HFFc6 (cell line): ENCODE results near the gene DYSF. TPM values are rescaled to one million over a fixed set of nuclear protein-coding genes. Genes with fewer than 3 reads are reported as not detected.

ENCODE experiments used
- DNase-seq: peaks from one replicate; pipeline ENCODE4 v3.0.0-alpha.2; 2018
- H3K27ac Mint-ChIP-seq: 2 replicates; pipeline ENCODE4 v1.8.0; 2020; ENCODE audit warnings: mild to moderate bottlenecking, mixed read lengths
- H3K27me3 Mint-ChIP-seq: 2 replicates; pipeline ENCODE4 v1.8.0; 2021; ENCODE audit warnings: mild to moderate bottlenecking, moderate library complexity, mixed read lengths; ENCODE audit not compliant: insufficient read depth
- H3K36me3 Mint-ChIP-seq: 2 replicates; pipeline ENCODE4 v1.8.0; 2021; ENCODE audit warnings: low read depth, mixed read lengths
- H3K4me1 Mint-ChIP-seq: 2 replicates; pipeline ENCODE4 v1.8.0; 2020; ENCODE audit warnings: low read depth, mixed read lengths
- H3K4me3 Mint-ChIP-seq: 2 replicates; pipeline ENCODE4 v1.8.0; 2020; ENCODE audit warnings: mild to moderate bottlenecking, moderate library complexity, mixed read lengths
- H3K9me3 Mint-ChIP-seq: 2 replicates; pipeline ENCODE4 v1.8.0; 2020; ENCODE audit warnings: mild to moderate bottlenecking, mixed read lengths
- total RNA-seq, 6 experiments: library from RNA; stranded (reverse); fragmentation: NEBNext Ultra II Directional; extraction: Animal tissue kit (Norgen Biotek cat#: 25700); gene quantifications; 2 replicates in 1 of 6; 3 replicates in 5 of 6; pipeline ENCODE4 v1.2.3, GENCODE V29; 2021
- TF ChIP-seq, protein P1 (sequence below): fragments of 200-600 bp; sonication (generic); IDR thresholded peaks from 2 replicates; pipeline ENCODE4 v1.5.0; 2021; ENCODE audit warnings: antibody characterized with exemption, mild to moderate bottlenecking

The DYSF gene
- total RNA-seq, 6 experiments from 2014 or later, result 0.07 to 0.57 (median 0.32) TPM

DNA sequence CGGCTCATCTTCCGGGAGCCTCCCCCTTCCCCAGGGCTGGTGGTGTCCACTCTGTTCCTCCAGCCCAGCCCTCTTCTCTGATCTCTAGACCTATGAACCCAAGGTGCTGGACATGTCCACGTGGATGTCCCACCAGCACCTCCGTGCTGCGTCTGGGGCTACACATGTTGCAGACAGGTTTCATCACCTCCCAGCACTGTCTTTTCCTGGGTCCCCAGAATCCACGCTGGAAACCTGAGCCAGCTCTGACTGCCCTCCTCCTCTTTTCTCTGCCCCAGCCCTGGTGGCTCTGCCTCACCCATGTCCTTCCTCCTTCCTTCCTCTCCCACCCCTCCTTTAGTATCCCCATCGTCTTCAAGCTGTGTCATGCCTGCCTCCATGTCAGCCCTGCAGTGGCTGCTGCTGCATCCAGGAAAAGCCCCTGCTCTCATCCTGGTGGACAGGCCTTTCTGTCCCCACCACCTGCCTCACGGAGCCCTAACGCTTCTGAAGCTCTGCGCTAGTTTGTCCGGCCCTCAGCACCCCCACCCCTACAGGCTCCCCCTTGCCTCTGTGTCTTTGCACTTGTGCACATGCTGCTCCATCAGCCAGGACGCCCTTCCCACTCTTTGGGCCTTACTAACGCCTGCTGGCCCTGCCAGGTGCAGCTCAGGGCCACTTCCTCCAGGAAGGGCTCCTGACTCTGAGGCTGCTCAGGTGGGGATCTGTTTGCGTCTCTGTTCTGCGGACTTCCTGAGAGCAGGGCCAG lies 105.9 kb downstream of the DYSF start:
- no peak overlapping the region for H3K4me3 Mint-ChIP-seq
- peaks cover 36% of the 10 kb centered on the region for H3K27me3 Mint-ChIP-seq
- H3K36me3 Mint-ChIP-seq, result no peaks in the 10 kb centered on the region
- no peak for DNase-seq
- H3K27ac Mint-ChIP-seq, result no peak overlapping the region
- TF ChIP-seq, protein P1, sequence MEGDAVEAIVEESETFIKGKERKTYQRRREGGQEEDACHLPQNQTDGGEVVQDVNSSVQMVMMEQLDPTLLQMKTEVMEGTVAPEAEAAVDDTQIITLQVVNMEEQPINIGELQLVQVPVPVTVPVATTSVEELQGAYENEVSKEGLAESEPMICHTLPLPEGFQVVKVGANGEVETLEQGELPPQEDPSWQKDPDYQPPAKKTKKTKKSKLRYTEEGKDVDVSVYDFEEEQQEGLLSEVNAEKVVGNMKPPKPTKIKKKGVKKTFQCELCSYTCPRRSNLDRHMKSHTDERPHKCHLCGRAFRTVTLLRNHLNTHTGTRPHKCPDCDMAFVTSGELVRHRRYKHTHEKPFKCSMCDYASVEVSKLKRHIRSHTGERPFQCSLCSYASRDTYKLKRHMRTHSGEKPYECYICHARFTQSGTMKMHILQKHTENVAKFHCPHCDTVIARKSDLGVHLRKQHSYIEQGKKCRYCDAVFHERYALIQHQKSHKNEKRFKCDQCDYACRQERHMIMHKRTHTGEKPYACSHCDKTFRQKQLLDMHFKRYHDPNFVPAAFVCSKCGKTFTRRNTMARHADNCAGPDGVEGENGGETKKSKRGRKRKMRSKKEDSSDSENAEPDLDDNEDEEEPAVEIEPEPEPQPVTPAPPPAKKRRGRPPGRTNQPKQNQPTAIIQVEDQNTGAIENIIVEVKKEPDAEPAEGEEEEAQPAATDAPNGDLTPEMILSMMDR, result no peak
- H3K9me3 Mint-ChIP-seq, result no peaks in the 10 kb centered on the region
- no peaks in the 10 kb centered on the region for H3K4me1 Mint-ChIP-seq

DNA sequence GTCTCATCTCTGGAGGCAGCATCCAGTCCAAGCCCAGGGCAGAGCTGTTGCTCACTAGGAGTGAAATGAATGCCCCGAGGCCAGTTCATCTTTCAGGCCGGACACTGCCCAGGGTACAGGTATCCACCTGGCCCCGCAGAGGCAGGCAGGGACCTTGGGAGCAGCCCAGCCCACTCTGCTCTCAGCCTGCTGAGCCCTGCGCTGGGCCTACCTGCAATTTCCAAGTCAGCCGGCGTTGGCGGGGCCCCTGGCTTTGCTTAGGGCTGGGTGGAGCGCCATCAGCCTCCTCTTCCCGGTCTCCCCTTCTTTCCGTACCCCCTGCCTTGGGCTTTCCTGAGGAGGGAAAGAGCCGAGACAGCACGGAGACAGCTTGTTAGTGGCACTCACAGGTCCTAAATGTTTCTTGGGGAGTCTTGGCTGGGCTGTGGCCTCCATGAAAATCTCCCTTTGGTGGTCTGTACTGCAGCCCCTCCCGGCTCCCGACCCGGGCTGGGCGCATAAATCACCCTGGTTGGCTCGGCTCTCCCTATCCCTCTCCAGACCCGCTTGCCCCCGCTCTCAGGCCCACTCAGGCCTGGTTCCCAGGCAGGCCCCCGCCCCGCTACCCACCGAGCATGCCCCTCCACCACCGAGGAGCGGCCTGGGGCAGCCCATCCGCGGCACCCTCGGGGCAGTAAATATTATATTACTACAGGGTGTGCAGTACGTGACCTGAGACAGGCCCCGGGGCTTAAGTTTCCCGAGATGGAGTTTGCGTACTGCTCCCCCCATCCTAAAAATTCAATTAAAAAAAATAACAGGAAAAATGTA lies 106.7 kb downstream of the DYSF start:
- TF ChIP-seq, protein P1, result no peak
- H3K9me3 Mint-ChIP-seq, result no peaks in the 10 kb centered on the region
- H3K4me1 Mint-ChIP-seq, result no peaks in the 10 kb centered on the region
- peaks cover 30% of the 10 kb centered on the region for H3K27me3 Mint-ChIP-seq
- H3K4me3 Mint-ChIP-seq, result no peak overlapping the region
- no peaks in the 10 kb centered on the region for H3K36me3 Mint-ChIP-seq
- no peak overlapping the region for H3K27ac Mint-ChIP-seq
- DNase-seq, result no peak

DNA sequence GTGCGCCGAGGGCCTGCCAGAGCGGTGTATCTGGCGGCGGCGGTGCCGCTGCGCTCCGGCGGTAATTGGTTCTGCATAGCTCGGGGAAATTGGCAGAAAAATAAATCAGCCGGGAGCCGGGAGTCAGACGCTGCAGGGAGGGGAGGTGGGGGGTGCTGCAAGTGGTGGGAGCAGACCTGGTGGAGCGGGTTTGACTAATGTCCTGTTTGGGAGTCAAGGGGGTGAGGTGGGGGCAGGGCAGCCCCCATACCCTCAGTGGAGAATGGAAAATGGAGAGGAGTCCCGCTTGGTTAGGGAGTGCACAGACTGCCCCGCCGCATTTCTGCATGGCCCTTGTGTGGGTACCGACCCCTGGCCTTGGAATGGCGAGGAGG lies 107.3 kb downstream of the DYSF start:
- Mint-ChIP-seq H3K4me3 (no peak overlapping the region), H3K4me1 (no peaks in the 10 kb centered on the region), H3K27me3 (peaks cover 29% of the 10 kb centered on the region), H3K9me3 (no peaks in the 10 kb centered on the region), H3K27ac (no peak overlapping the region), H3K36me3 (no peaks in the 10 kb centered on the region)
- TF ChIP-seq, protein P1, result no peak
- DNase-seq, result no peak

DNA sequence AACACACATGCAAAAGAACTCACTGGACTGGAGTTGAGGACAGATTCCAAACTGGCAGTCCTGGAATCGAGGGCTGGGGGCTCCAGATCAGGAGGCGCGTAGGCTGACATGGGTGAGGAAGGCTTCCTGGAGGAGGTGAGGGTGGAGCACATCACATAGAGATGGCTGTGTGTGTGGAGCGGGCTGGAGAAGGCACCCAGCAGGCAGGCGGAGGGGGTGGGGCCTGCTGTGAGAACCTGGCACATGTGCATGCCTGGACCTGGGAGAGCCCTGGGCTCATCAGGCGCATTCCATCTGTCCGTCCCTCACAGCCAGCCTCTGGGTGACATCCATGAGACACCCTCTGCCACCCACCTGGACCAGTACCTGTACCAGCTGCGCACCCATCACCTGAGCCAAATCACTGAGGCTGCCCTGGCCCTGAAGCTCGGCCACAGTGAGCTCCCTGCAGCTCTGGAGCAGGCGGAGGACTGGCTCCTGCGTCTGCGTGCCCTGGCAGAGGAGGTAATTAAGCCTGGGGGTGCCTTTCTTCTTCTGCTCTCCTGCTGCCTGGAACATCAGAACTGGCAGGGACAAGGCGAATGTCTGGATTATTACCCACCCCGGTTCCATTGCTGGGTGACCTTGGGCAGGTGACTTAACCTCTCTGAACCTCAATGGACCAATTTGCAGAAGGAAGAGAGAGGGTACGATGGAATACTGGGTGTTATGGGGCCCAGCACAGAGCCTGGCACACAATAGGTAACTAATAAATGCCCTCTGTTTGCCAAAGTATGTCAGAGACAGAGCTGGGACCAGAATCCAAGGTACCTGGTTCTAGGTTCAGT lies 108.3 kb downstream of the DYSF start:
- TF ChIP-seq, protein P1, result no peak
- Mint-ChIP-seq H3K9me3 (no peaks in the 10 kb centered on the region), H3K27me3 (peaks cover 29% of the 10 kb centered on the region), H3K4me1 (no peaks in the 10 kb centered on the region), H3K36me3 (no peaks in the 10 kb centered on the region), H3K27ac (no peak overlapping the region), H3K4me3 (no peak overlapping the region)
- DNase-seq, result no peak

DNA sequence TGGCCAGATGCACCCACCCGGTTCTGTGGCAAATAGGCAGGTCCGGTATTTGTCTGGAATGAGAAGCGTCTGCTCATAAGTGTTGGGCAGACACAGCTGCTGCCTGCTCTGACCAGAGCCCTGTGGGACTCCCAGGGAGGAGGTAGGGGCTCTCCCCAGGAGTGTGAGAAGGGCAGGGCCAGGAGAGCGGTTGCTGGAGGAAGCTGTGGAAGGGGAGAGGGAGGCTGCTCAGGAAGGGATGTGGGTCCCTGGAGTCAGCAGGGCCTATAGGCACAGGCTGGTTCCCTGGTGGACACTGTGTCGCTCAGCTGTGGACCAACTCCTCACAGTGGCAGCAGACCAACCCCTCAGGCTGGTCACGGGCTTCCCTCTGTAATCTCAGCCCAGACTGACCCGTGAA lies 109.2 kb downstream of the DYSF start:
- TF ChIP-seq, protein P1, result no peak
- Mint-ChIP-seq H3K27me3 (peaks cover 30% of the 10 kb centered on the region), H3K36me3 (no peaks in the 10 kb centered on the region), H3K27ac (no peak overlapping the region), H3K9me3 (no peaks in the 10 kb centered on the region), H3K4me1 (no peaks in the 10 kb centered on the region), H3K4me3 (no peak overlapping the region)
- DNase-seq, result no peak
